ENCODE results near the gene LRRC27.

GRCh38 chr10:132413226-132414205 lies 81.5 kb downstream of the LRRC27 start:
- TF ChIP-seq CTCF (IDR thresholded peaks at IDR 0.05) (no peak), MAX (IDR thresholded peaks at IDR 0.05) (no peak), REST (IDR thresholded peaks at IDR 0.05) (no peak), RCOR1 (IDR thresholded peaks at IDR 0.05; ENCODE audit: low read depth, low read length) (no peak), RAD21 (conservative IDR thresholded peaks at IDR 0.05 in 1 of 2, IDR thresholded peaks at IDR 0.05 in 1 of 2) (no peak), HMGXB4 (CRISPR knock-in tag; IDR thresholded peaks at IDR 0.05; ENCODE audit: borderline replicate concordance) (no peak), POLR2AphosphoS2 (conservative IDR thresholded peaks at IDR 0.05; ENCODE audit: low read length) (no peak), ZNF302 (CRISPR knock-in tag; IDR thresholded peaks at IDR 0.05) (no peak), ELK1 (IDR thresholded peaks at IDR 0.05; ENCODE audit: low read depth, low read length) (no peak), POLR2A (IDR thresholded peaks at IDR 0.05; ENCODE audit: low read length) (no peak), USF2 (IDR thresholded peaks at IDR 0.05) (no peak), CHD4 (IDR thresholded peaks at IDR 0.05; ENCODE audit: borderline replicate concordance) (no peak), JUN (IDR thresholded peaks at IDR 0.05) (no peak), SREBF2 (IDR thresholded peaks at IDR 0.05) (no peak)
